Astrocyte (in vitro differentiated cells and primary cell): ENCODE results near the gene SCAMP4. TPM values are rescaled to one million over a fixed set of nuclear protein-coding genes. Genes with fewer than 3 reads are reported as not detected.

ENCODE experiments used
- DNase-seq: peaks from one replicate; pipeline ENCODE4 v3.0.0-alpha.2; 2010; ENCODE audit warnings: low read depth
- FAIRE-seq: peaks from 2 replicates; lab custom pipeline; 2011; peaks lifted over from hg19 to GRCh38; lab: Jason Lieb, UNC
- H2AFZ ChIP-seq: 2 replicates; pipeline ENCODE4 v1.6.0; 2012; ENCODE audit warnings: low read depth, low read length, inconsistent platforms
- H3K27ac ChIP-seq: 2 replicates; pipeline ENCODE4 v1.5.1; 2011; ENCODE audit warnings: low read depth, low read length, inconsistent platforms
- H3K27me3 ChIP-seq: 2 replicates; pipeline ENCODE4 v1.6.0; 2011; ENCODE audit warnings: low read length, inconsistent platforms; ENCODE audit not compliant: insufficient read depth
- H3K36me3 ChIP-seq: 2 replicates; pipeline ENCODE4 v1.5.1; 2011; ENCODE audit warnings: low read length, inconsistent platforms; ENCODE audit not compliant: insufficient read depth
- H3K4me1 ChIP-seq: 2 replicates; pipeline ENCODE4 v1.5.1; 2011; ENCODE audit warnings: low read length, inconsistent platforms; ENCODE audit not compliant: insufficient read depth
- H3K4me2 ChIP-seq: 2 replicates; pipeline ENCODE4 v1.6.0; 2012; ENCODE audit warnings: low read length, inconsistent platforms
- H3K4me3 ChIP-seq: 2 replicates; pipeline ENCODE4 v1.5.1; 2011; ENCODE audit warnings: low read depth, mild to moderate bottlenecking, low read length, inconsistent platforms; ENCODE audit not compliant: insufficient read depth
- H3K79me2 ChIP-seq: 2 replicates; pipeline ENCODE4 v1.6.0; 2012; ENCODE audit warnings: mild to moderate bottlenecking, low read length, inconsistent platforms; ENCODE audit not compliant: insufficient read depth
- H3K9ac ChIP-seq: 2 replicates; pipeline ENCODE4 v1.6.0; 2012; ENCODE audit warnings: mild to moderate bottlenecking, low read length, inconsistent platforms
- H3K9me3 ChIP-seq: 2 replicates; pipeline ENCODE4 v1.5.1; 2012; ENCODE audit warnings: low read depth, mild to moderate bottlenecking, low read length, inconsistent platforms; ENCODE audit not compliant: insufficient read depth
- H4K20me1 ChIP-seq: 2 replicates; pipeline ENCODE4 v1.6.0; 2012; ENCODE audit warnings: low read length, inconsistent platforms; ENCODE audit not compliant: insufficient read depth
- H3K27ac Mint-ChIP-seq: one replicate; pipeline ENCODE4 v1.8.0; 2021; ENCODE audit warnings: mild to moderate bottlenecking, mixed read lengths; ENCODE audit not compliant: unreplicated experiment
- H3K27me3 Mint-ChIP-seq: one replicate; pipeline ENCODE4 v1.8.0; 2021; ENCODE audit warnings: low read depth, mixed read lengths; ENCODE audit not compliant: unreplicated experiment
- H3K36me3 Mint-ChIP-seq: one replicate; pipeline ENCODE4 v1.8.0; 2021; ENCODE audit warnings: low read depth, mixed read lengths; ENCODE audit not compliant: unreplicated experiment
- H3K4me1 Mint-ChIP-seq: one replicate; pipeline ENCODE4 v1.8.0; 2021; ENCODE audit warnings: low read depth, mixed read lengths; ENCODE audit not compliant: unreplicated experiment
- H3K4me3 Mint-ChIP-seq: one replicate; pipeline ENCODE4 v1.8.0; 2021; ENCODE audit warnings: mild to moderate bottlenecking, moderate library complexity, mixed read lengths; ENCODE audit not compliant: unreplicated experiment
- H3K9me3 Mint-ChIP-seq: one replicate; pipeline ENCODE4 v1.8.0; 2021; ENCODE audit warnings: mild to moderate bottlenecking, mixed read lengths; ENCODE audit not compliant: unreplicated experiment
- EZH2 ChIP-seq: IDR thresholded peaks from 2 replicates; pipeline ENCODE4 v1.6.1; 2012; ENCODE audit warnings: mild to moderate bottlenecking, low read length, inconsistent platforms; ENCODE audit not compliant: insufficient read depth
- total RNA-seq: library from RNA; stranded (reverse); gene quantifications from 2 replicates; pipeline ENCODE4 v1.2.1, GENCODE V29; 2021
- TF ChIP-seq, protein P1 (sequence below): IDR thresholded peaks from 2 replicates; pipeline ENCODE4 v1.5.1; 2011; ENCODE audit warnings: low read depth, mild to moderate bottlenecking, inconsistent platforms, low read length, moderate library complexity; ENCODE audit not compliant: insufficient read depth

SCAMP4 gene
- total RNA-seq, 1 donor from 2014 or later = 72.2 TPM

DNA sequence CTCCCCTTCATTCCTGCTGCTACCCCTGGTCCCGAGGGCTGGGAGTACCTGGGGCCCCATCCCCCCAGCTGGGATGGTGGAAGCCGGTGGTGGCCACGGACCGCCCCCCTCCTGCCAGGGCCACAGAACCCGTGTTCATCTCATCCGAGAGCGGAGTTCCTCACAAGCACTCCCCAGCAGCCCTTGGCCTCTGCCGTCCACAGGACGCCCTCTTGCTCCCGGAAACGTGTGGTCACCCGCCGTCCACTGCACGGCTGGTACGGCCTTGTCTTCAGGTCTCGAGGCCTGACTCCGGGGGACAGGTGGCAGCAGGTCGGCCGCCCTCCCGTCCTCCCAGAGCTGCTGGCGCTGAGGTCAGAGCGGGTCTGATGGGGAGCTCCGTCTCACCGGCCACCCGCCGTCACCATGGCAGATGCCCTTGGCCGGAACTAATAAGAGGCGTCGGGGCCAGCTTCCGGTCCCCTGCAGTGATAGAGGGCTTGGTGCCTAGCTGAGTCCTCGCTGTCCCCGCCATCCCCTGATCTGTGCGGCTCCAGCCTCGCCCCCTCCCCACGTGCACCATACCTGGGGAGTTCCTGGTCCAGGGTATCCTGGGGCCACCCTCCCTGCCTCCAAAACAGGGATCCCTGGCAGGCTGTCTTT lies 19.2 kb downstream of the SCAMP4 start:
- Histone ChIP-seq H3K9ac (no peak overlapping the region), H3K79me2 (no peaks in the 10 kb centered on the region), H3K4me2 (no peak overlapping the region), H3K9me3 (no peaks in the 10 kb centered on the region), H3K36me3 (peaks cover 3% of the 10 kb centered on the region), H3K27ac (no peak overlapping the region), H2AFZ (no peak overlapping the region), H4K20me1 (peaks cover 4% of the 10 kb centered on the region), H3K4me3 (no peak overlapping the region), H3K27me3 (no peaks in the 10 kb centered on the region), H3K4me1 (no peaks in the 10 kb centered on the region)
- H3K4me1 Mint-ChIP-seq = no peaks in the 10 kb centered on the region
- no peaks in the 10 kb centered on the region for H3K9me3 Mint-ChIP-seq
- H3K27ac Mint-ChIP-seq = no peak overlapping the region
- DNase-seq (no peak), FAIRE-seq (no peak)
- H3K4me3 Mint-ChIP-seq = no peak overlapping the region
- H3K27me3 Mint-ChIP-seq = peaks cover 2% of the 10 kb centered on the region
- H3K36me3 Mint-ChIP-seq = peaks cover 2% of the 10 kb centered on the region
- TF ChIP-seq EZH2 = no peak

DNA sequence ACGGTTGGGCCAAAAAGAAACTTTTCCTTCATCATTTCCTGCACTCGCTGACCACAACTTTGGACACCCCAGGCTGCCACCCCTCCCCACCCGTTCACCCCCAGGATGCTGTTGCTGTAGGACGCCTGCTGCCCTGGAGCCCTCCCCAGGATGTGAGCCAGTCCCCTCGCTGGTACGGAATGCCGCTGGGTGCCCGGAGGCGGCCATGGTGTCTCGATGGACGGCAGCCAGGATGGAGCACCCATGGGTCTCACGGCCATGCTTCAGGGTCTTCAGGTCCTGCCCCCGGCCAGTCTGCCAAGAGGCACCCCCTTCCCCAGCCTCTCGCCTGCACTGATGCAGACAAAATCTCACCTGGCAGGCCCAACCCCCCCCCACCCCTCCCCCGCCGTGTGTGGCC lies 20.3 kb downstream of the SCAMP4 start:
- Mint-ChIP-seq H3K27me3 (peaks cover 2% of the 10 kb centered on the region), H3K36me3 (peaks cover 2% of the 10 kb centered on the region), H3K27ac (no peak overlapping the region), H3K4me1 (no peaks in the 10 kb centered on the region), H3K9me3 (no peaks in the 10 kb centered on the region), H3K4me3 (peak overlapping the region; percentile 34)
- no peak for DNase-seq
- Histone ChIP-seq H3K79me2 (no peaks in the 10 kb centered on the region), H3K9me3 (no peaks in the 10 kb centered on the region), H4K20me1 (peaks cover 4% of the 10 kb centered on the region), H3K4me2 (no peak overlapping the region), H3K4me3 (no peak overlapping the region), H2AFZ (no peak overlapping the region), H3K36me3 (peaks cover 3% of the 10 kb centered on the region), H3K4me1 (no peaks in the 10 kb centered on the region), H3K27ac (no peak overlapping the region), H3K9ac (no peak overlapping the region), H3K27me3 (no peaks in the 10 kb centered on the region)
- FAIRE-seq = no peak
- TF ChIP-seq, protein P1, sequence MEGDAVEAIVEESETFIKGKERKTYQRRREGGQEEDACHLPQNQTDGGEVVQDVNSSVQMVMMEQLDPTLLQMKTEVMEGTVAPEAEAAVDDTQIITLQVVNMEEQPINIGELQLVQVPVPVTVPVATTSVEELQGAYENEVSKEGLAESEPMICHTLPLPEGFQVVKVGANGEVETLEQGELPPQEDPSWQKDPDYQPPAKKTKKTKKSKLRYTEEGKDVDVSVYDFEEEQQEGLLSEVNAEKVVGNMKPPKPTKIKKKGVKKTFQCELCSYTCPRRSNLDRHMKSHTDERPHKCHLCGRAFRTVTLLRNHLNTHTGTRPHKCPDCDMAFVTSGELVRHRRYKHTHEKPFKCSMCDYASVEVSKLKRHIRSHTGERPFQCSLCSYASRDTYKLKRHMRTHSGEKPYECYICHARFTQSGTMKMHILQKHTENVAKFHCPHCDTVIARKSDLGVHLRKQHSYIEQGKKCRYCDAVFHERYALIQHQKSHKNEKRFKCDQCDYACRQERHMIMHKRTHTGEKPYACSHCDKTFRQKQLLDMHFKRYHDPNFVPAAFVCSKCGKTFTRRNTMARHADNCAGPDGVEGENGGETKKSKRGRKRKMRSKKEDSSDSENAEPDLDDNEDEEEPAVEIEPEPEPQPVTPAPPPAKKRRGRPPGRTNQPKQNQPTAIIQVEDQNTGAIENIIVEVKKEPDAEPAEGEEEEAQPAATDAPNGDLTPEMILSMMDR = no peak
- TF ChIP-seq EZH2 = no peak

DNA sequence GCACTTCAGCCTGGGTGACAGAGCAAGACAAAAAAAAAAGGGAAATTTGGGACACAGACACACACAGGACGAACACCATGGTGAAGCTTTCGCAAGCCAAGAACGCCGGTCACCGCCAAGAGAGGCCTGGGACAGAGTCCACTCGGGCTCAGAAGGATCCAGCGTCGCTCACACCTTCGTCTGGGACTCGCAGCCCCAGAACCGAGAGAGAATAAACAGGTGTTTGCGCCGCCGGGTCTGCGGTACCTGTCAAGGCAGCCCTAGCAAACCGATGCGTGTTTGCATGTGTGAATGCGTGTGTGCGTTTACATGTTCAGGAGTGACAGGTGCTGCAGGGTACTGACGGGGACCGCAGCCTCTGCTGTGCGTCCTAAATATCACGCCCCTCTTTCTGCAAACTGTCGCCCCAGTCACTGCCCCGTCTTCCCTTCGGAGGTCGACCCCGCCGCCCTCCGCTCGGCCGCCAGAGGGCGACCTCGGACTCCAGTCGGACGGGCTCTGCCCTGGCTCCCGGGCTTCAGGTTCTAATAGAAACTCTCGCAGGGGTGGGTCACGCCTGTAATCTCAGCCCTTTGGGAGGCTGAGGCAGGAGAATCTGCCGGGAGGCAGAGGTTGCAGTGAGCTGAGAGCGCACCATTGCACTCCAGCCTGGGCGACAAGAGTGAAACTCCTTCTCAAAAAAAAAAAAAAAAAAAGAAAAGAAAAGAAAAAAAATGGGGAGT lies 24.0 kb downstream of the SCAMP4 start:
- H3K27ac Mint-ChIP-seq = no peak overlapping the region
- H3K4me3 Mint-ChIP-seq = peak overlapping the region; percentile 76
- H3K4me1 Mint-ChIP-seq = no peaks in the 10 kb centered on the region
- Histone ChIP-seq H3K4me2 (peak overlapping the region; percentile 85), H3K4me1 (no peaks in the 10 kb centered on the region), H3K27ac (no peak overlapping the region), H3K79me2 (no peaks in the 10 kb centered on the region), H3K9me3 (peaks cover 3% of the 10 kb centered on the region), H2AFZ (peak overlapping the region; percentile 69), H3K4me3 (peak overlapping the region; percentile 44), H3K36me3 (no peaks in the 10 kb centered on the region), H4K20me1 (no peaks in the 10 kb centered on the region), H3K9ac (peak overlapping the region; percentile 54), H3K27me3 (no peaks in the 10 kb centered on the region)
- no peak for TF ChIP-seq EZH2
- TF ChIP-seq, protein P1 = peak; percentile 69
- DNase-seq = peak; percentile 22
- peaks cover 4% of the 10 kb centered on the region for H3K36me3 Mint-ChIP-seq
- peaks cover 5% of the 10 kb centered on the region for H3K27me3 Mint-ChIP-seq
- H3K9me3 Mint-ChIP-seq = peaks cover 2% of the 10 kb centered on the region
- no peak for FAIRE-seq
